ENCODE data around the gene ABHD12. TPM values are rescaled to one million over a fixed set of nuclear protein-coding genes. Genes with fewer than 3 reads are reported as not detected.
A peak's percentile ranks its signal among the peaks of the same experiment; 100 is the strongest.

The ABHD12 gene
- total RNA-seq, 2 donors from 2014 or later, result 48.5 to 49.8 TPM

- Histone ChIP-seq H3K36me3 (no peaks in the 10 kb centered on the region), H3K27ac (no peak overlapping the region), H3K4me1 (ENCODE audit: control insufficient read depth in 1 of 2, low read depth in 2 of 2) (no peaks in the 10 kb centered on the region), H3K9me3 (no peaks in the 10 kb centered on the region), H3K27me3 (replicated peaks; ENCODE audit: insufficient read depth) (no peaks in the 10 kb centered on the region), H3K4me3 (no peak overlapping the region)
- DNase-seq (ENCODE audit: low spot score), result no peak
- no peak for TF ChIP-seq CTCF (IDR thresholded peaks at IDR 0.05)
- ATAC-seq (ENCODE audit: insufficient number of reproducible peaks, low FRiP score, low read depth), result no peak
Measured at GRCh38 chr20:25421102-25421501, 30.5 kb upstream of the ABHD12 start.

- TF ChIP-seq CTCF (IDR thresholded peaks at IDR 0.05), result no peak
- H3K9me3 ChIP-seq, result no peaks in the 10 kb centered on the region
- no peak for DNase-seq (ENCODE audit: low spot score)
Measured at GRCh38 chr20:25418776-25419175, 28.1 kb upstream of the ABHD12 start.

GRCh38 chr20:25408890-25409289 lies 18.3 kb upstream of the ABHD12 start:
- H3K27me3 ChIP-seq (replicated peaks; ENCODE audit: insufficient read depth), result no peaks in the 10 kb centered on the region
- H3K4me3 ChIP-seq, result no peak overlapping the region
- DNase-seq (ENCODE audit: low spot score) (no peak), ATAC-seq (ENCODE audit: insufficient number of reproducible peaks, low FRiP score, low read depth) (no peak)
- H3K9me3 ChIP-seq, result no peaks in the 10 kb centered on the region
- H3K36me3 ChIP-seq, result no peaks in the 10 kb centered on the region
- no peak overlapping the region for H3K27ac ChIP-seq
- TF ChIP-seq CTCF (IDR thresholded peaks at IDR 0.05), result no peak
- peaks cover 6 to 13% of the 10 kb centered on the region in 2 donors for H3K4me1 ChIP-seq (ENCODE audit: control insufficient read depth in 1 of 2, low read depth in 2 of 2)

More at GRCh38 chr20:25418776-25419175, 28.1 kb upstream of the ABHD12 start:
- no peaks in the 10 kb centered on the region for H3K36me3 ChIP-seq
- no peak overlapping the region for H3K27ac ChIP-seq
- no peaks in the 10 kb centered on the region for H3K4me1 ChIP-seq (ENCODE audit: control insufficient read depth in 1 of 2, low read depth in 2 of 2)
- no peak overlapping the region for H3K4me3 ChIP-seq
- no peaks in the 10 kb centered on the region for H3K27me3 ChIP-seq (replicated peaks; ENCODE audit: insufficient read depth)
- ATAC-seq (ENCODE audit: insufficient number of reproducible peaks, low FRiP score, low read depth), result no peak

DNA sequence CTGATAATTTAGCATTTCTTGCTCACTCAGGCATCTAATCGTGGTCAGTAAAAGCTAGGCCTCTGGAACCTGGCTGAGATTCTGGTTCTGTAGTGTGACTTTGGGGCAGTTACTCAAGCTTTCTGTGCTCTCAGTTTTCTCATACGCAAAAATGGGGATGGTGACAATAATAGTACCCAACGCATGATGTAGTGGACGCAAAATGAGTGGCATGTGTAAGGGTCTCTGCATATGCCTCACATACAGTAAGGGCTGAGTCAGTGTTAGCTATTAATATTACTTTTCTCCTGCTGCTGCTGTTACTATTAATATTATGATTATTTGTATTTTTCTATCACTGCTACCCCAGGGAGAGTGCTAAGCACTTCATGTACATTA lies 17.5 kb upstream of the ABHD12 start:
- H3K27ac ChIP-seq, result no peak overlapping the region
- TF ChIP-seq CTCF (IDR thresholded peaks at IDR 0.05), result no peak
- no peak for ATAC-seq (ENCODE audit: insufficient number of reproducible peaks, low FRiP score, low read depth)

DNA sequence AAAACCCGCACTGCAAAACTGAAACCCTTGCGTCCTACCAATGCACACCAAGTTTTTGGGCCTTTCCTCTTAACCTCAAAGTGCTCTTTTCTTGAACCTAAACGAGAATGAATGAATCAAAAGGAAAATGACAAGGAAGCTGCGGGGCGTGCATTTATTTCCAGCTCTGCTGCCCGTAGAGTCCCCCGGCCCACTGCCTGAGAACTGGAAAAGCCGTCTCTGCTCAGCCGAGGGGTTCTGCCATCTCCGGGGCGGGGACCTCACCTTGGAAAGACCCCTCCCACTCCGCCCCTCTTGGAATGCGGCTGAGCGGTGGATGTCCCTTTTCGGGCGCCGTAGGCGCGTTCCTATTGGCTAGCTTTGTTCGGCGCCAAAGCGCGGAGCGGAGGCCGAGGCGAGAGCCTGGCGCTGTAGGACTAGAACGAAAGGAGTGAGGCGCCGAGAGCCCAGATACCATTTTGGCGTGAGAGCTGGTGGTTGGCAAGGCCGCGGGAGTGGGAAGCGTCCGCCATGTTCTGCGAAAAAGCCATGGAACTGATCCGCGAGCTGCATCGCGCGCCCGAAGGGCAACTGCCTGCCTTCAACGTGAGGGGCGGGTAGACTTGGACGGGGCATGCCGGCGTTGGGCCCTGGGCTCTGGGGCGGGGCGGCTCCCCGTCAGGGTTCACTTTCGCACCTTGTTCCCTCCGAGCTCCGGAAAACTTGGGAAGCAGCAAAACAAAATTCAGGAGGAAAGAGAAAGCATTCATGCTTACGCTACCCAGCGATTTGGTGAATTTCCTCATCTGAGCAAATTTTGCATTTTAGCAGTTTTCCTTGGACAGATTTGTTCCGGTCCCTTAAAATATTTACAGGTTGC lies 16.9 kb upstream of the ABHD12 start, which contains the start of gene GINS1:
Gene GINS1, plus strand, starts transcription at position 363 of the 859 bp plus-strand sequence. Its CDS starts 148 bp downstream, at position 511.
- H3K4me3 ChIP-seq, result peak within 1 kb of the TSS; percentile 93
- DNase-seq (ENCODE audit: low spot score) (peak; percentile 29), ATAC-seq (ENCODE audit: insufficient number of reproducible peaks, low FRiP score, low read depth) (no peak)
- H3K36me3 ChIP-seq, result no peaks in the 10 kb centered on the region
- H3K27me3 ChIP-seq (replicated peaks; ENCODE audit: insufficient read depth), result no peaks in the 10 kb centered on the region
- peaks cover 10% of the 10 kb centered on the region for H3K9me3 ChIP-seq
- no peak for TF ChIP-seq CTCF (IDR thresholded peaks at IDR 0.05)
- peaks cover 6 to 13% of the 10 kb centered on the region in 2 donors for H3K4me1 ChIP-seq (ENCODE audit: control insufficient read depth in 1 of 2, low read depth in 2 of 2)
- peak within 1 kb of the TSS; percentile 6 to 56 for H3K27ac ChIP-seq

More for the DNA sequence above, 17.5 kb upstream of the ABHD12 start:
- H3K36me3 ChIP-seq, result no peaks in the 10 kb centered on the region
- no peak for DNase-seq (ENCODE audit: low spot score)
- peak overlapping the region; percentile 93 for H3K4me3 ChIP-seq
- peaks cover 4% of the 10 kb centered on the region for H3K9me3 ChIP-seq
- H3K27me3 ChIP-seq (replicated peaks; ENCODE audit: insufficient read depth), result no peaks in the 10 kb centered on the region
- H3K4me1 ChIP-seq (ENCODE audit: control insufficient read depth in 1 of 2, low read depth in 2 of 2), result peaks cover 6 to 13% of the 10 kb centered on the region in 2 donors

Measured in thoracic aorta (tissue), 2 donors.